Measurements from ENCODE around the gene MOSMO. TPM values are rescaled to one million over a fixed set of nuclear protein-coding genes. Genes with fewer than 3 reads are reported as not detected.
A peak's percentile ranks its signal among the peaks of the same experiment; 100 is the strongest.

The MOSMO gene
- total and polyA plus RNA-seq, 2 experiments from 2014 or later: 2.7 to 11.7 TPM

- Histone ChIP-seq H3K79me2 (ENCODE audit: insufficient read depth) (no peaks in the 10 kb centered on the region), H3K9me3 (ENCODE audit: low read depth) (no peaks in the 10 kb centered on the region), H3F3A (ENCODE audit: insufficient read depth) (no peaks in the 10 kb centered on the region), H4K20me1 (ENCODE audit: insufficient read depth) (no peaks in the 10 kb centered on the region), H3K36me3 (ENCODE audit: low read depth) (no peaks in the 10 kb centered on the region), H3K9me2 (ENCODE audit: insufficient read depth) (no peaks in the 10 kb centered on the region), H2AFZ (no peak overlapping the region), H3K9ac (no peak overlapping the region), H3K27me3 (replicated peaks; ENCODE audit: insufficient read depth) (no peaks in the 10 kb centered on the region), H3K4me2 (ENCODE audit: unreplicated experiment) (no peak overlapping the region), H3K27ac (no peak overlapping the region), H3K4me3 (no peak overlapping the region), H3K4me1 (ENCODE audit: insufficient read depth) (peaks cover 4% of the 10 kb centered on the region)
- 94 to 100% methylated on average over 1 of the region's 1 CpG for WGBS, 2 experiments (ENCODE audit: low coverage in 1 of 2, low lambda C conversion rate in 2 of 2, missing lambda C conversion rate in 2 of 2)
- TF ChIP-seq EZH2phosphoT487 (IDR thresholded peaks at IDR 0.05; ENCODE audit: insufficient read depth, low read depth) (no peak), EZH2 (IDR thresholded peaks at IDR 0.05; ENCODE audit: insufficient read depth, poor library complexity, severe bottlenecking) (no peak)
- in situ Hi-C loops (cut with MboI): no loop called here
- DNase-seq: no peak
Observed at GRCh38 chr16:22088642-22089041, 80.7 kb downstream of the MOSMO start.

- Histone ChIP-seq H3K4me2 (ENCODE audit: unreplicated experiment) (no peak overlapping the region), H3K4me3 (no peak overlapping the region), H3K36me3 (ENCODE audit: low read depth) (no peaks in the 10 kb centered on the region), H4K20me1 (ENCODE audit: insufficient read depth) (no peaks in the 10 kb centered on the region), H3K9me2 (ENCODE audit: insufficient read depth) (no peaks in the 10 kb centered on the region), H3K27ac (no peak overlapping the region), H3K9ac (no peak overlapping the region), H3K79me2 (ENCODE audit: insufficient read depth) (no peaks in the 10 kb centered on the region), H3K27me3 (replicated peaks; ENCODE audit: insufficient read depth) (no peaks in the 10 kb centered on the region), H3K4me1 (ENCODE audit: insufficient read depth) (no peaks in the 10 kb centered on the region), H3K9me3 (ENCODE audit: low read depth) (no peaks in the 10 kb centered on the region), H3F3A (ENCODE audit: insufficient read depth) (no peaks in the 10 kb centered on the region), H2AFZ (no peak overlapping the region)
- in situ Hi-C loops (cut with MboI): no loop called here
- no peak for DNase-seq
- TF ChIP-seq EZH2 (IDR thresholded peaks at IDR 0.05; ENCODE audit: insufficient read depth, poor library complexity, severe bottlenecking) (no peak), EZH2phosphoT487 (IDR thresholded peaks at IDR 0.05; ENCODE audit: insufficient read depth, low read depth) (no peak)
- WGBS, 2 experiments (ENCODE audit: low coverage in 1 of 2, low lambda C conversion rate in 2 of 2, missing lambda C conversion rate in 2 of 2): 75 to 81% methylated on average over 4 of the region's 4 CpGs
Observed at GRCh38 chr16:22089910-22090309, 82.0 kb downstream of the MOSMO start.

- in situ Hi-C loops (cut with MboI): no loop called here
Observed at GRCh38 chr16:22091721-22092120, 83.8 kb downstream of the MOSMO start.

GRCh38 chr16:22092143-22092933, 84.4 kb downstream of the MOSMO start, which contains the start of gene VWA3A:
VWA3A (plus strand) TSS chr16:22092541; CDS start chr16:22092638, 97 bp downstream.
- no peak within 1 kb of the TSS for H3K27ac ChIP-seq
- no peak within 1 kb of the TSS for H3K4me3 ChIP-seq
- in situ Hi-C loops (cut with MboI): no loop called here
- 51 to 54% methylated on average over 9 of the region's 9 CpGs for WGBS, 2 experiments (ENCODE audit: low coverage in 1 of 2, low lambda C conversion rate in 2 of 2, missing lambda C conversion rate in 2 of 2)
- H2AFZ ChIP-seq: no peak within 1 kb of the TSS
- H3K27me3 ChIP-seq (replicated peaks; ENCODE audit: insufficient read depth): 0 out of 2 replicates have a peak, but pooled peaks cover 4% of the 10 kb centered on the region
- DNase-seq: peak; percentile 46
- no peak within 1 kb of the TSS for H3K4me2 ChIP-seq (ENCODE audit: unreplicated experiment)
- no peaks in the 10 kb centered on the region for H3K9me3 ChIP-seq (ENCODE audit: low read depth)
- no peaks in the 10 kb centered on the region for H3K79me2 ChIP-seq (ENCODE audit: insufficient read depth)
- no peaks in the 10 kb centered on the region for H4K20me1 ChIP-seq (ENCODE audit: insufficient read depth)
- no peaks in the 10 kb centered on the region for H3F3A ChIP-seq (ENCODE audit: insufficient read depth)
- no peaks in the 10 kb centered on the region for H3K4me1 ChIP-seq (ENCODE audit: insufficient read depth)
- no peaks in the 10 kb centered on the region for H3K9me2 ChIP-seq (ENCODE audit: insufficient read depth)
- no peak within 1 kb of the TSS for H3K9ac ChIP-seq
- H3K36me3 ChIP-seq (ENCODE audit: low read depth): no peaks in the 10 kb centered on the region
- TF ChIP-seq EZH2phosphoT487 (IDR thresholded peaks at IDR 0.05; ENCODE audit: insufficient read depth, low read depth) (no peak), EZH2 (IDR thresholded peaks at IDR 0.05; ENCODE audit: insufficient read depth, poor library complexity, severe bottlenecking) (no peak)

More at GRCh38 chr16:22091721-22092120, 83.8 kb downstream of the MOSMO start:
- Histone ChIP-seq H3K36me3 (ENCODE audit: low read depth) (no peaks in the 10 kb centered on the region), H3K9me2 (ENCODE audit: insufficient read depth) (no peaks in the 10 kb centered on the region), H2AFZ (no peak overlapping the region), H3F3A (ENCODE audit: insufficient read depth) (no peaks in the 10 kb centered on the region), H3K79me2 (ENCODE audit: insufficient read depth) (no peaks in the 10 kb centered on the region), H3K27me3 (replicated peaks; ENCODE audit: insufficient read depth) (no peaks in the 10 kb centered on the region), H3K9ac (no peak overlapping the region), H3K4me1 (ENCODE audit: insufficient read depth) (no peaks in the 10 kb centered on the region), H3K4me2 (ENCODE audit: unreplicated experiment) (no peak overlapping the region), H3K27ac (no peak overlapping the region), H3K4me3 (no peak overlapping the region), H4K20me1 (ENCODE audit: insufficient read depth) (no peaks in the 10 kb centered on the region), H3K9me3 (ENCODE audit: low read depth) (no peaks in the 10 kb centered on the region)
- WGBS, 2 experiments (ENCODE audit: low coverage in 1 of 2, low lambda C conversion rate in 2 of 2, missing lambda C conversion rate in 2 of 2): 82 to 84% methylated on average over 3 of the region's 3 CpGs
- no peak for DNase-seq
- no peak for TF ChIP-seq EZH2phosphoT487 (IDR thresholded peaks at IDR 0.05; ENCODE audit: insufficient read depth, low read depth)
- TF ChIP-seq EZH2 (IDR thresholded peaks at IDR 0.05; ENCODE audit: insufficient read depth, poor library complexity, severe bottlenecking): no peak
